Thoracic aorta (tissue), 2 donors: ENCODE data around the gene SZT2. TPM values are rescaled to one million over a fixed set of nuclear protein-coding genes. Genes with fewer than 3 reads are reported as not detected.

Experiments
- ATAC-seq: fragments of 150-250 bp; one replicate; pipeline ENCODE4 v1.8.0; 2017; ENCODE audit warnings: low read depth; ENCODE audit not compliant: insufficient number of reproducible peaks, low FRiP score
- DNase-seq: peaks from one replicate; pipeline ENCODE4 v3.0.0-alpha.2; 2020; ENCODE audit warnings: low spot score
- H3K27ac ChIP-seq, 2 donors: fragments of 200-600 bp; sonication (generic); 1 replicate in 1 of 2; 2 replicates in 1 of 2; pipeline ENCODE4 v1.5.1; 2016; ENCODE audit warnings: mild to moderate bottlenecking in 2 of 2, moderate library complexity in 2 of 2
- H3K27me3 ChIP-seq: fragments of 200-600 bp; sonication (generic); replicated peaks from 2 replicates; pipeline ENCODE4 v1.6.0; 2016; ENCODE audit warnings: mild to moderate bottlenecking; ENCODE audit not compliant: insufficient read depth
- H3K36me3 ChIP-seq: fragments of 200-600 bp; sonication (generic); one replicate; pipeline ENCODE4 v1.5.1; 2016
- H3K4me1 ChIP-seq, 2 donors: fragments of 200-600 bp; sonication (generic); 1 replicate in 1 of 2; 2 replicates in 1 of 2; pipeline versions ENCODE4 v1.5.1 to v1.6.0; 2016; ENCODE audit warnings: low read depth in 2 of 2, mild to moderate bottlenecking in 1 of 2; ENCODE audit not compliant: control insufficient read depth in 1 of 2
- H3K4me3 ChIP-seq: fragments of 200-600 bp; sonication (generic); 2 replicates; pipeline ENCODE4 v1.5.1; 2016; ENCODE audit warnings: mild to moderate bottlenecking
- H3K9me3 ChIP-seq: fragments of 200-600 bp; sonication (generic); 2 replicates; pipeline ENCODE4 v1.5.1; 2016
- CTCF ChIP-seq: fragments of 200-600 bp; sonication (generic); IDR thresholded peaks from one replicate; pipeline ENCODE4 v1.5.1; 2019; ENCODE audit warnings: antibody characterized with exemption
- total RNA-seq, 2 donors: library from RNA; depleted of rRNA; stranded (reverse); fragments of >200 nt; gene quantifications; one replicate each; pipeline versions ENCODE4 v1.1.0 to v1.2.3, GENCODE V29; 2016

SZT2 gene
- total RNA-seq, 2 donors from 2014 or later: 50.0 to 65.3 TPM

GRCh38 chr1:43440358-43440757 is 50.7 kb downstream of the SZT2 start:
- no peak overlapping the region for H3K4me3 ChIP-seq
- peaks cover 0 to 4% of the 10 kb centered on the region in 2 donors for H3K4me1 ChIP-seq
- DNase-seq: no peak

DNA sequence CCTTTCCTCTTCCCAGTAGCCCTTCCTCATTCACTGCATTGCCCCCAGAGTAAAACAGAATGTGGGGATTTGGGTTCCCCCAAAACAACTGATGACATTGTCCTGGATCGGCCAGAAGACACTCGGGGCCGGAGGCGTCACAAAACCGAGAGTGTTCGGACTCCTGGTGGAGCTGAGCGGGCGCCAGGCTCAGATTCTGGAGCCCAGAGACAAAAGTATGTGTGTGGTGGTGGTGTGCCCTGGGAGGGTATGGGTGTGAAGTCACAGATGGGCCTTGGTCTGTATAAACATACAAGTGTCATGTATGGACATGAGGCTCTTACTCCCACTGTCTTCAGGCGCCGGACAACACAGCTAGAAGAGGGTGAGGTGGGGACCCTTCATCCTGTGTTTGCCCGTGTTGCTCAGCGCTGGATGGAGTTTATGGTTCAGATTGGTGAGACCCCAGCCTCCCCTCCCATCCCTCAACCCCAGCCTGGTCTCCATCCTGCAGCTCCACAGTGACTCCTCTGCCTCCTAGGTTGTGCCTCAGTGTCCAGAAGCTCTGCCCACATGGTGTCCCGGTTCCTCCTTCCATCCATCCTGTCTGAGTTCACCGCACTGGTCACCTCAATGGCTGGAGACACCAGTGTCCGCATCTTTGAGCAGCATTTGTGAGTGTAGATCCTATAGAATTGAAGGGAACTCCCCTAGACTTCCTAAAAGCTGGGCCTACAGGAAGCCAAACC is 51.6 kb downstream of the SZT2 start:
- Histone ChIP-seq H3K27me3 (no peaks in the 10 kb centered on the region), H3K36me3 (peaks cover 85% of the 10 kb centered on the region), H3K4me3 (no peak overlapping the region), H3K27ac (no peak overlapping the region), H3K4me1 (no peaks in the 10 kb centered on the region), H3K9me3 (no peaks in the 10 kb centered on the region)
- DNase-seq (no peak), ATAC-seq (no peak)
- TF ChIP-seq CTCF: no peak

More at GRCh38 chr1:43440358-43440757, 50.7 kb downstream of the SZT2 start:
- Histone ChIP-seq H3K9me3 (no peaks in the 10 kb centered on the region), H3K27ac (no peak overlapping the region), H3K36me3 (peaks cover 75% of the 10 kb centered on the region), H3K27me3 (no peaks in the 10 kb centered on the region)
- TF ChIP-seq CTCF: no peak
- ATAC-seq: no peak

GRCh38 chr1:43441894-43442637 is 52.4 kb downstream of the SZT2 start:
- TF ChIP-seq CTCF: no peak
- no peak for ATAC-seq
- no peak overlapping the region for H3K27ac ChIP-seq
- peaks cover 93% of the 10 kb centered on the region for H3K36me3 ChIP-seq
- DNase-seq: no peak
- H3K27me3 ChIP-seq: no peaks in the 10 kb centered on the region
- no peak overlapping the region for H3K4me3 ChIP-seq
- no peaks in the 10 kb centered on the region for H3K9me3 ChIP-seq
- H3K4me1 ChIP-seq: no peaks in the 10 kb centered on the region

GRCh38 chr1:43442756-43443155 is 53.1 kb downstream of the SZT2 start:
- DNase-seq: no peak
- Histone ChIP-seq H3K9me3 (no peaks in the 10 kb centered on the region), H3K36me3 (peaks cover 94% of the 10 kb centered on the region), H3K4me1 (no peaks in the 10 kb centered on the region), H3K4me3 (no peak overlapping the region), H3K27me3 (no peaks in the 10 kb centered on the region), H3K27ac (no peak overlapping the region)
- ATAC-seq: no peak
- no peak for TF ChIP-seq CTCF

- TF ChIP-seq CTCF: no peak
- DNase-seq (no peak), ATAC-seq (no peak)
- Histone ChIP-seq H3K27me3 (no peaks in the 10 kb centered on the region), H3K4me3 (no peak overlapping the region), H3K4me1 (no peaks in the 10 kb centered on the region), H3K36me3 (peaks cover 95% of the 10 kb centered on the region), H3K9me3 (no peaks in the 10 kb centered on the region), H3K27ac (no peak overlapping the region)
Measured at GRCh38 chr1:43443197-43443946, 53.7 kb downstream of the SZT2 start.
